Trophoblast cell (in vitro differentiated cells and primary cell): ENCODE data around the gene PROX2.

Experiments
- DNase-seq, 2 donors: peaks; one replicate each; pipeline ENCODE4 v3.0.0-alpha.2; 2016
- H2AFZ ChIP-seq: 2 replicates; pipeline ENCODE4 v1.6.1; 2013; ENCODE audit warnings: low read length, moderate library complexity, mild to moderate bottlenecking; ENCODE audit not compliant: insufficient read depth, poor library complexity
- H2AK5ac ChIP-seq: 2 replicates; pipeline ENCODE4 v1.6.1; 2013; ENCODE audit warnings: mild to moderate bottlenecking, low read length
- H2BK120ac ChIP-seq: 2 replicates; pipeline ENCODE4 v1.6.1; 2013; ENCODE audit warnings: low read length, mild to moderate bottlenecking, moderate library complexity; ENCODE audit not compliant: insufficient read depth, poor library complexity
- H2BK12ac ChIP-seq: 2 replicates; pipeline ENCODE4 v1.6.1; 2013; ENCODE audit warnings: mild to moderate bottlenecking, low read length, moderate library complexity
- H2BK5ac ChIP-seq: 2 replicates; pipeline ENCODE4 v1.6.1; 2013; ENCODE audit warnings: low read length, low read depth, moderate library complexity, mild to moderate bottlenecking; ENCODE audit not compliant: poor library complexity
- H3K14ac ChIP-seq: 2 replicates; pipeline ENCODE4 v1.6.1; 2013; ENCODE audit warnings: mild to moderate bottlenecking, low read length
- H3K18ac ChIP-seq: 2 replicates; pipeline ENCODE4 v1.6.1; 2013; ENCODE audit warnings: mild to moderate bottlenecking, low read length
- H3K23ac ChIP-seq: 2 replicates; pipeline ENCODE4 v1.6.1; 2013; ENCODE audit warnings: low read length
- H3K27ac ChIP-seq: 2 replicates; pipeline ENCODE4 v1.5.1; 2013; ENCODE audit warnings: low read depth, mild to moderate bottlenecking, inconsistent platforms, low read length, moderate library complexity
- H3K27me3 ChIP-seq: 2 replicates; pipeline ENCODE4 v1.6.1; 2013; ENCODE audit warnings: inconsistent platforms, mild to moderate bottlenecking, low read length, moderate library complexity; ENCODE audit not compliant: insufficient read depth
- H3K36me3 ChIP-seq, 2 experiments: 1 replicate in 1 of 2; 2 replicates in 1 of 2; pipeline ENCODE4 v1.6.1; 2013; ENCODE audit warnings: low read length in 2 of 2, mild to moderate bottlenecking in 2 of 2, moderate library complexity in 1 of 2; ENCODE audit not compliant: insufficient read depth in 2 of 2, control insufficient read depth in 1 of 2
- H3K4ac ChIP-seq: 2 replicates; pipeline ENCODE4 v1.6.1; 2013; ENCODE audit warnings: low read depth, mild to moderate bottlenecking, low read length, moderate library complexity
- H3K4me1 ChIP-seq, 2 experiments: 1 replicate in 1 of 2; 2 replicates in 1 of 2; pipeline ENCODE4 v1.6.1; 2013; ENCODE audit warnings: low read length in 2 of 2, mild to moderate bottlenecking in 2 of 2, moderate library complexity in 1 of 2; ENCODE audit not compliant: insufficient read depth in 2 of 2, control insufficient read depth in 1 of 2
- H3K4me2 ChIP-seq: 2 replicates; pipeline ENCODE4 v1.6.1; 2013; ENCODE audit warnings: inconsistent platforms, mild to moderate bottlenecking, low read length, moderate library complexity
- H3K4me3 ChIP-seq: 2 replicates; pipeline ENCODE4 v1.5.1; 2013; ENCODE audit warnings: mild to moderate bottlenecking, low read depth, low read length, inconsistent platforms
- H3K79me1 ChIP-seq: one replicate; pipeline ENCODE4 v1.6.1; 2013; ENCODE audit warnings: low read length
- H3K79me2 ChIP-seq: 2 replicates; pipeline ENCODE4 v1.6.1; 2013; ENCODE audit warnings: low read length, mild to moderate bottlenecking; ENCODE audit not compliant: control insufficient read depth, insufficient read depth, poor library complexity
- H3K9ac ChIP-seq: 2 replicates; pipeline ENCODE4 v1.6.1; 2013; ENCODE audit warnings: mild to moderate bottlenecking, low read length
- H3K9me3 ChIP-seq: 2 replicates; pipeline ENCODE4 v1.6.1; 2013; ENCODE audit warnings: low read depth, mild to moderate bottlenecking, control low read depth, inconsistent platforms, low read length; ENCODE audit not compliant: insufficient read depth
- H4K12ac ChIP-seq: 2 replicates; pipeline ENCODE4 v1.6.1; 2013; ENCODE audit warnings: low read depth, mild to moderate bottlenecking, low read length, moderate library complexity
- H4K8ac ChIP-seq: 2 replicates; pipeline ENCODE4 v1.6.1; 2013; ENCODE audit warnings: low read depth, mild to moderate bottlenecking, low read length, moderate library complexity
- H4K91ac ChIP-seq: one replicate; pipeline ENCODE4 v1.6.1; 2013; ENCODE audit warnings: low read depth, mild to moderate bottlenecking, low read length, moderate library complexity
- WGBS: extraction: QIAGEN DNeasy Blood & Tissue Kit; methylation state at CpG from one replicate; pipeline ENCODE4 v1.1.7; 2013; ENCODE audit warnings: missing lambda C conversion rate; ENCODE audit not compliant: insufficient read length, insufficient coverage; ENCODE audit errors: extremely low coverage; 5-methylcytosine and 5-hydroxymethylcytosine counted together

PROX2 gene

DNA sequence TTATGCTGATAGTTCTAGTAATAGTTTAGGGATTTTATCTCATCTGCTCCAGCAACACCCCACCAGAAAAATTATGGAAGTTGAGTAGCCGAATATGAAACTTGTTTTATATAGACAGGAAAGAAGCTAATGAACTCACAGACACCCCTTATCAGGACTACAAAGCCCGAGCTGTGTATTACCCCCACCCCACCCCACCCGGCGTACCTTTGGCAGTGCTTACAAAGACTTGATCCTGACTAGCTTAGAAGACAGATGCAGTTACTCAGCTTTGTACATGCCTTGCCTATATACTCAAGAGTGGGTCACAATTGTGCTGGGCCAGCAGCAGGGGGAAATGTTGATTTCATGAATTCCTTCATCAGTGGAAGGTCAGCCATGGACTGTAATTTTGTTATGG is 22.4 kb downstream of the PROX2 start:
- H3K18ac ChIP-seq = no peak overlapping the region
- WGBS = no CpG with 5 or more reads among the region's 4 CpGs
- no peak overlapping the region for H3K4ac ChIP-seq
- peak overlapping the region; percentile 19 for H3K9ac ChIP-seq
- no peak overlapping the region for H3K4me3 ChIP-seq
- no peak overlapping the region for H3K23ac ChIP-seq
- H3K36me3 ChIP-seq = no peaks in the 10 kb centered on the region
- H2AFZ ChIP-seq = no peak overlapping the region
- no peak overlapping the region for H2BK5ac ChIP-seq
- no peak for DNase-seq
- H3K14ac ChIP-seq = no peak overlapping the region
- peaks cover 0 to 9% of the 10 kb centered on the region in 2 experiments for H3K4me1 ChIP-seq
- H2AK5ac ChIP-seq = no peak overlapping the region
- no peaks in the 10 kb centered on the region for H3K79me2 ChIP-seq
- no peak overlapping the region for H4K12ac ChIP-seq
- H3K27me3 ChIP-seq = no peaks in the 10 kb centered on the region
- no peak overlapping the region for H4K8ac ChIP-seq
- no peak overlapping the region for H3K27ac ChIP-seq
- no peak overlapping the region for H2BK12ac ChIP-seq
- H2BK120ac ChIP-seq = no peak overlapping the region
- H3K9me3 ChIP-seq = no peaks in the 10 kb centered on the region
- H4K91ac ChIP-seq = no peak overlapping the region
- no peak overlapping the region for H3K4me2 ChIP-seq
- H3K79me1 ChIP-seq = no peaks in the 10 kb centered on the region

- no peak overlapping the region for H3K4me3 ChIP-seq
- H3K9me3 ChIP-seq = no peaks in the 10 kb centered on the region
- H2AFZ ChIP-seq = no peak overlapping the region
- no peak overlapping the region for H2AK5ac ChIP-seq
- H3K79me1 ChIP-seq = no peaks in the 10 kb centered on the region
- no peak overlapping the region for H4K12ac ChIP-seq
- no peak overlapping the region for H4K91ac ChIP-seq
- no peak for DNase-seq
- no peak overlapping the region for H2BK12ac ChIP-seq
- H2BK120ac ChIP-seq = no peak overlapping the region
- no CpG with 5 or more reads among the region's 2 CpGs for WGBS
- no peaks in the 10 kb centered on the region for H3K36me3 ChIP-seq
- no peak overlapping the region for H3K4me2 ChIP-seq
- no peak overlapping the region for H4K8ac ChIP-seq
- no peak overlapping the region for H3K4ac ChIP-seq
- no peak overlapping the region for H2BK5ac ChIP-seq
- no peak overlapping the region for H3K27ac ChIP-seq
- H3K9ac ChIP-seq = no peak overlapping the region
- no peak overlapping the region for H3K18ac ChIP-seq
- H3K23ac ChIP-seq = no peak overlapping the region
- H3K14ac ChIP-seq = no peak overlapping the region
- H3K27me3 ChIP-seq = no peaks in the 10 kb centered on the region
- H3K79me2 ChIP-seq = no peaks in the 10 kb centered on the region
- peaks cover 0 to 9% of the 10 kb centered on the region in 2 experiments for H3K4me1 ChIP-seq
These were observed 22.9 kb downstream of the PROX2 start for GRCh38 chr14:74852922-74853530.

DNA sequence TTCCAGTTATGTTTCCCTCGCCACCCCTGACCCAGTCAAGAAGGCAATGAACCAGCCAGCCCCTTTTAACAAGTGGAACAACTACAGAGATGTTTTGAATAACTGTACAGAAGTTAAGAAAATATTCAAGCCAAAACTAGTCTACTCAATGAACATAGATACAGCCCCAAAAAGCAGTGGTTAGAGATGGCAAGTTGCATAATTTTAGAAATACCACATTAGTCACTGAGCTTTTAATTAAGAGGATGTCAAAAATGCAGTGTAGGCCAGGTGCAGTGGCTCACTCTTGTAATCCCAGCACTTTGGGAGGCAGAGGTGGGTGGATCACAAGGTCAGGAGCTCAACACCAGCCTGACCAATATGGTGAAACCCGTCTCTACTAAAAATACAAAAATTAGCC is 27.2 kb downstream of the PROX2 start:
- Histone ChIP-seq H3K79me1 (no peaks in the 10 kb centered on the region), H3K23ac (no peak overlapping the region), H2BK12ac (no peak overlapping the region), H3K4me2 (no peak overlapping the region), H3K27ac (no peak overlapping the region), H3K4ac (no peak overlapping the region), H3K79me2 (no peaks in the 10 kb centered on the region), H3K14ac (no peak overlapping the region), H3K4me1 (peaks cover 0 to 4% of the 10 kb centered on the region in 2 experiments), H2BK5ac (no peak overlapping the region), H3K9me3 (no peaks in the 10 kb centered on the region), H4K12ac (no peak overlapping the region), H4K91ac (no peak overlapping the region), H3K18ac (no peak overlapping the region), H2BK120ac (no peak overlapping the region), H2AFZ (no peak overlapping the region), H3K9ac (no peak overlapping the region), H2AK5ac (no peak overlapping the region), H3K27me3 (no peaks in the 10 kb centered on the region), H3K36me3 (no peaks in the 10 kb centered on the region), H4K8ac (no peak overlapping the region), H3K4me3 (no peak overlapping the region)
- no CpG with 5 or more reads among the region's 2 CpGs for WGBS
- peak; percentile 18 to 58 for DNase-seq

DNA sequence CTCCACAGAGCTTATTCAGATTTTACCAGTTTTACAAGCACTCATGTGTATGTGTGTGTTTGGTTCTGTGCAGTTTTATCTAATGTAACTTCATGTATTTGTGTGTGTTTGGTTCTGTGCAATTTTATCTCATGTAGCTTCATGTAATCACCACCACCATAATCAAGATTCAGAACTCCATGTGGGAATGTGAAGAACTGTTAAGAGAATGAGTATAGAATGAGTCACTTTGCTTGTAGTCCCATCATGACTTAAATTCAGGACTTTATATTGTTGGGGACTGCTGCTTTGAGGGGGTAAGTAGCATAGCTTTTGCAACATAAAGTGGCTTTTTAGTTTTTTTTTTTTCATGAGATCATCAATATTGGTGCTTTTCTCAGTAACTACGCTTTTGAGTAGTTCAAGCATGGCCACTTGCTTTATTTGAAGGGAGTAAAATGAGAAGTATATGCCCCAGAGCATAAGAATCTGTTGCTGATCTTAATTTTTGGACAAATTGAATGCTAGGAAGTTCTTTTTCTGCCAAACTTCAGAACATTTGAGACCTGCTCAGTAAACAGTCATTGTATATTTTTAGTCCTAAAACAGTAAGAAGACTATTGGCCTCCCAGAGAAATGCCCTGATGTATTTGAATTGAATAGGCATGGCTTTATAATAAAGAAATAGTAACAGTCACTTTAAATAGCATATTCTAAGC is 28.8 kb downstream of the PROX2 start:
- Histone ChIP-seq H3K79me2 (no peaks in the 10 kb centered on the region), H3K18ac (no peak overlapping the region), H3K36me3 (no peaks in the 10 kb centered on the region), H3K27ac (no peak overlapping the region), H4K91ac (no peak overlapping the region), H3K14ac (no peak overlapping the region), H2BK5ac (no peak overlapping the region), H3K4me3 (no peak overlapping the region), H3K4me1 (peaks cover 0 to 2% of the 10 kb centered on the region in 2 experiments), H4K12ac (no peak overlapping the region), H3K9ac (no peak overlapping the region), H3K9me3 (no peaks in the 10 kb centered on the region), H3K4ac (no peak overlapping the region), H3K79me1 (no peaks in the 10 kb centered on the region), H3K4me2 (no peak overlapping the region), H4K8ac (no peak overlapping the region), H3K27me3 (no peaks in the 10 kb centered on the region), H3K23ac (no peak overlapping the region), H2BK12ac (no peak overlapping the region), H2BK120ac (no peak overlapping the region), H2AK5ac (no peak overlapping the region), H2AFZ (no peak overlapping the region)
- DNase-seq = peak in 1 of 2 donors; percentile 23
- WGBS = no CpG with 5 or more reads among the region's 1 CpG
